GM19397 (cell line): ENCODE results near the gene ETNPPL.
"Not testable (repeated sequence)": the region's sequence is repeated elsewhere in the genome, so short reads cannot be mapped to it uniquely, and the experiment has no call there.

Experiments used
- ATAC-seq: cut with Tn5 transposase; IDR thresholded peaks from one replicate; pipeline ENCODE4 v1.9.1; 2021; ENCODE audit warnings: mild to moderate bottlenecking, moderate library complexity; ENCODE audit not compliant: unreplicated experiment

The ETNPPL gene

DNA sequence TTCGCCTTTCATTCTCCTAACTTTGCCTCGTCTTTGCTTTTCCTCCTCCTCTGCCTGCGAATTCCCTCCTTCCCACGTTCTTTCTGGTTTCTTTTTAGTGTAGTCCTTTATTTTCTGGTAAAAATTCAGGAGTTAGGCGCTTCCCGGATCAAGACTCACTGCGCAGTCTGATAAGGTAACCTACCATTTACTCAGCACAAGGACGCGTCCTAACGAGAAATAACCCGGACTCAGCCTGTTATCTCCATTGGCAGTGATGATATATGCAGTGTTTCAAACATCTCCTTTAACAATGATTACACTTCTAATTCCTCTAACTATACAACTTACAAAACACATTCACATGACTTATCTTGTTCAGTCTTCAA, 357 bp upstream of the ETNPPL start:
- no peak for ATAC-seq

DNA sequence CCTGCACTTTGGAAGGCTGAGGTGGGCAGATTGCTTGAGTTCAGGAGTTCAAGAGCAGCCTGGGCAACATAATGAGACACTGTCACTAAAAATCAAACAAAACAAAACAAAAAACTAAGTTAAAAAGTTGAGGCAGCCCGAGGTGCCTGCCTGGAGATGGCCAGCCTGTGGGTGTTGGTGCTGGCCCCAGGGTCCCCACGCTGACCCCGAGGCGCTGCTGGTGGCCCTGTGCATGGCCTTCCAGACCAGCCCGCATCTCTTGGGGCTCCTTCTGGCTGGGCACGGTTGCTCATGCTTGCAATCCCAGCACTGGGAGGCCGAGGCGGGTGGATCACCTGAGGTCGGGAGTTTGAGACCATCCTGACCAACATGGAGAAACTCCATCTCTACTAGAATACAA, 4.4 kb downstream of the ETNPPL start:
- ATAC-seq = no peak

DNA sequence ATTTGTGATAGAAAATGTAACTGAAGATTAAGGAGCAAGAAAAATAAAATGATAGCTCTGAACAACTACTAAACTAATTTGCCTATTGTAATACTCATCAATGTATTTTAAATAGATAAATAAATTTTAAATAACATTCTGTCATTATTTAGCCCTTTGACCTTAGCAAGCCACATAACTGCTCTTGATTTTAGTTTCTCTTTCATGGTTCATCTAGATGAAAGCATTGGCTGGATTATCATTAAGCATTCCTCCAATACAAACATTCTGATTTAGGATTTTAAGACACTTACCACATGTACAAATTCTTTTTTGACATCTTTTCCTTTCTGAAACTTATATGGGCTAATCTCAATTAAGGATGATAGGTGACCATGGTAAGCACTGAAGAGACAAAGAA, 8.5 kb downstream of the ETNPPL start:
- ATAC-seq = no peak

DNA sequence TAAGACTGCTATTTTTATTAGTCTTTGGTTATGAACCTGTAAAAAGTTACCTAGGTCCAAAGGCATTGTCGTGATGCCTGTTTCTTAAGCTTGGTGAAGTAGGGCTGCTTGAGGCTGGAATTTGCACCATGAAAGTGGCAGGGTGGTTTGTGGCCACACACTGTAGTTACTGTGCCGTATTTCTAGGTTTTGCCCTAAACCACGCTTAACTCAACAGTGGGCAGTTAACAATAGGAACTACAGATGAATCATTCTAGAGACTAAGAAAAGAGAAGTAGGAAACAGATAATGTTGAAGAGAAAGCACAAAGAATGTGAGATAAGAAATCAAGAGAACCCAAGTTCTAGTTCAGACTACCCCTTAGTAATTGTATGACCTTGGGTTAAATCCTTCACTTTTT, 11.5 kb downstream of the ETNPPL start:
- no peak for ATAC-seq

DNA sequence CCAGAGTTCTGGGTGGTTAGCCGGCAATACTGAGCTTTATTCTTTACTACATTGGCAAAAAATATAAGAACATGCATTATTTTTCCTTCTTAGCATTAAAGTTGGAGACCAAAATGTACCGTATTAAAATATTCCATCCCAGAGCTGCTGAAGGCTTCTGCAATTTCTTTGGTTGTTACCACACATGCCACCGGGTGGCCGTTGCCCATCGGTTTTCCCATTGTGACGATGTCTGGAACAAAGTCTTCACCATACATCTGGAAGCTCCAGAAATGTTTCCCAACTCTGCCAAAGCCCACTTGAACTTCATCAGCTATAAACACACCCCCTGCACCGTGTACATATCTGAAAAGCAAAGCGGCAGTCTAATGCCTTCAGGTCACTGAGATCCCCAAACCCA, 13.7 kb downstream of the ETNPPL start:
- ATAC-seq = no peak

DNA sequence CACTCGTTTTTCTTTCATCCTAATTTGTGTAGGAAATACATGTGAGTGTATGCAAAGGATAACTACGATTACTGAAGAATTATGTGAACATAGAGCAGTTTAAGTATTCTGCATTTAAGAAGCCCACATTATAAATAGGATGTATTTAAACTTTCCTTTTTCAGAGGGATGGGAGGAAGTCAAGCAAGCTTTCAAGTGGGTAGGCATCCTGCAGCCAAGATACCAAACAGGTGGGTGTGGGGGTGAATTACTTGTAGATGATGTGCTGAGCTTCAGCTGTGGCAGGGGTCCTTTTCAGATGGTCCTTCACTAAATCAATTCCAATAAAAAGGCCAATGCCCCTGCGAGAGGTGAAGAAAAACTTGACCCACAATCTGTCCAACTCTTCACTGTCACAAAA, 16.3 kb downstream of the ETNPPL start:
- no peak for ATAC-seq

DNA sequence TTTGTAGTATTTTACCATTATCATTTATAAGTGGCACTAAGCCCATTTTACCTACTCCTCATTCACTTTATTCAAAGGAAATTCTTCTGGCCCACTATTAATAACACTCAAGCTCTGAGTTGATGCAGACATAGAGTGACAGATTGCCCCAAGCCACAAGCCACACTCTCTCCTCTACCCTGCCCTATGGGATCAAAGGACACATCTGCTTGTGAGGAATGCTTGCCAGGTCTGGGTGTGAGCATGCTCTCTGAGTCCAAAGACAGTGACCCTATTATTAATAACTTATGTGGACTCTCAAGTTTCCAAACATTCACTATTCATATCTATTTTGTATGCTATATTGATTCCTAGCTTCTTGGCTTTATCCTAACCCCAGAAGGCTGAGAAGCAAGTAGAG, 18.5 kb downstream of the ETNPPL start:
- ATAC-seq = no peak

DNA sequence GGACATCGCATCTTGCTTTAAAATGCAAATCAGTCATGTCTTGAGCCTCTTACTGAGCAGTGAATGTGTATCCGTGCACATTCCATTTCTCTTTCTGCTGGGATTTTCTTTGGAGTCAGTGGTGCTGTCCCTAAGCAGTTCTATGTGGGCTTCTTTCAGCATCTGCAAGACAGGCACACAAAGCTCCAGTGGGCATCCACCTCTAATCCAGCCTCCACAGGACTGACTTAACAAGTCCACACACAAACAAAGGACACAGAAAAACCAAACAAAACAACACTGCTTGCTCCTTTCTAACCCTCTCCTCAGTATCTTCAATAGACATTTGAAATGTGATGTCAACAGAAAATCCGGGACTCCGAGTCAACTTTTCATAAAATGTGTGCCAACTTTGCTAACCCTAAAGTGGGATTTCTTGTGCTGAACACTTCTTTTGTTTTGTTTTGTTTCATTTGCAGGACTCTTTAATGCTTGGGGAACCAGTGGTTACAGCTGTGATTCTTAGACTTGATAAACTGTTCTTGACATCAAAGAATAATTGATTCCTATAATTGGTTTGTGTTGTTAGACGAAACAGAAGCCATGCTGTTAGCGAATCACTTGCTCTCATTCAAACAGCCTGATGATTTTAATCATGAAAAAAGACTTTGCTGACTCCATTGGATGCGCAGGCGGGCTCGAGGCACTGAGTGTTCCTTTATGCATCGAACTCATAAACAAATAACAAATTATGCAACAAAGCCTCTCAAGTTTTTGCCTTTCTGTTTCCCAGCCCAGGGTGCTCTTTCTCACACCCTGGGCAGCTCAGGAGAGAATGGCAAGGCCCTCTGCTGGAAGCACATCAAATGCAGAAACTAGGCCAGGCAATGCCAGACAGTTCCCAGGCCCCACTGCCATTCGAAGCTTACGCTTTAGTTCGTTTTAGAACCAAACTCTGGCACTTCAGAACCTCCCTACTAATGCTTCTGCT, 20.1 kb downstream of the ETNPPL start:
- ATAC-seq = no peak

DNA sequence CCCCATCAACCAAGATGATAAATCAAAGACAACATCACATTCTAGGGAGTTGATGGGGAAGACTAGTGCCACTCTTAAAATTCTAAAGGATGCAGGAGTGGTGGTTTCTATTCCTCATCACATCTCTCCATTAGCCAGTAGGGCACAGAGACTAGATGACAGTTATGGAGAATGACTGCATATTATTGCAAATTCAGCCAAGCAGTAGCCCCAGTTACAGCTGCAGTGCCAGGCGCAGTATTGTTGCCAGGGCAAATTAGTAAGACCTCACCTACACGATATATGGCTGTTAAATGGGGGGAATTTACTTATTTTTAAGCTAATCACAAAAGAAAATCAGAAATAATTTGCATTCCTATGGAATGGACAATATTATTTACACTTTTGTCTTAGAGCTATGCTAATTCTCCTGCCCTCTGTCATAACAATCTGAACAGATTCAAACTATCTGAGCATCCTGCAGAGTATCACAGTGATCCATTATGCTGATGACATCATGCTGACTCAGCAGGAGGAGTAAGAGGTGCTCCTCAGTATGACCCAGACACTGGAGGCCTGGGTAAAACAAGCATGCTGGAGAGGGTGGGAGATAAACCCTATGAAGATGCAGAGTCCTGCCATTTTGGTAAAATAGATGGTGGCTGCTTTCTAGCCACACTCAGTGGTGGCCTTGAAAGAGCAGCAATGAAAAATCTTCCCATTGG, 24.7 kb downstream of the ETNPPL start:
- ATAC-seq = no peak

DNA sequence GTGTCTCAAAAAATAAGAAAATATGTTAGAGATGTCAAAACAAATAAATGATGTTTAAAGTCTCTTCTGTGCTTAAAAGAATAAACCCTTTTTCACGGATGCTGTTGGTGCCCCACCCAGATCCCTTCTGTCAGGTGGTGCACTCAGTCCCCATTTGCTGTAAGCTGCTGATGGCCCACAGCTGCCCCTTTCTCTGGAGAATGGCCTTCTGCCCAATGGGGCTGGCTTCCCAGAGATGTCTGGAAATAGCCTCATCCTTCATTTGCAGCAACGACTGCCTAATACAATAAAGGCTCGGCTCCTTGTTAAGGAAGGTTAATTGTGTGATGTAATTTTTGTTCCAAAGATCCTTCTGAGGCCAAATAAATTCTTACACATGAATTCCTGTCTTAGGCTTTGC, 31.8 kb downstream of the ETNPPL start:
- ATAC-seq = no peak

DNA sequence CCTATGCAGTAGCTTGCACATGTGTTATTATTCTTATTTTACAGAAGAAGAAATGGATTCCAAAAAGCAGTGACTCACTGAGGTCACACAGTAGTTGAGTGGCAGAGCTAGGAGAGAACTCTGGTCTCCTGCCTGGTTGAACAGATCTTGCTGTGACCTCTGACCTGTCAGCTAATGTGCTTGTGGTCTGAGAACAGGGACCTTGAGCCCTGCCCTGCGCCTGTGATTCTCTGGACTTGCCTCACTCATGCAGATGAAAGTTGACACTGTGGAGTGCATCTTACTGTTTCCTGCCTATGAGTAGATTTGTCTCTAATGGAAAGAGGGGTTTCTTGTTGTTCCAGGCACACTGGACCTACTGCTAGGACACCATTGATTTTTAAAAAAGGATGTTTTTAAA, 32.3 kb downstream of the ETNPPL start:
- ATAC-seq = no peak

DNA sequence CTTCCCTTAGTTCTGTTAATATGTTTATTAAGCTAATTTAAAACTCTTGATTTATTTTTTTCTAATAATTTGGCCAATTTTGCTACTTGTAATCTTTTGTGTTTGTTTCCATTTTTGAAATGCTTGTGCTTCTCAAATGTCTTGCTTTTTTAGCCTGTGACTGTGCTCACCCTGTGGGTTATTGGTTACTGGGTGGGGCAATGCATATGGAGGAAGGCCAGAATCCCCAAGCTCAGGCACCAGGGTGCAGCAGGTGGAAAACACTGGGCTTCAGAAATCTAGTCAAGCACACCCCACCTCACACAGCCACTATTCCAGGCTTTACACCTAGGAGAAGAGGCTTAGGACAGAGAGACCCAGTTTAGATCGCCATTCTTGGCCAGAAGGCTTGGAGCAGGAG, 33.1 kb downstream of the ETNPPL start:
- no peak for ATAC-seq

DNA sequence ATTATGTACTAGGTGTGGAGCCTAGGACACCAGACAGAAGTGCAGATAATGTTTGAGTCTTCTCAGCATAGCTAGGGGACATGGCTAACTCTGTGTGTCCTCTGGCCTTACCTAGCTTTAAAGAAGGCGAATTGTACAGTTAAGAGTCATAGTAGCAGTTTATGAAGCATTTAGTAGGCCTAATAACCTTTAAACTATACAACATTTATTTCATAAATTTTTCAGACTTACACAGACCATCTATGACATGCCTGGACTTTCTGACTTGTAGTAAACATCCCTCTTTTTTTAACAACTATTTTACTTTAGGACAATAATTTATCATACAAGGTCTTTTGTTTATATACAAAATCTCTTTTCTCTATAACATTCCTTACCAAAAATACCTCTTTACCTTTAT, 37.4 kb downstream of the ETNPPL start:
- no peak for ATAC-seq

DNA sequence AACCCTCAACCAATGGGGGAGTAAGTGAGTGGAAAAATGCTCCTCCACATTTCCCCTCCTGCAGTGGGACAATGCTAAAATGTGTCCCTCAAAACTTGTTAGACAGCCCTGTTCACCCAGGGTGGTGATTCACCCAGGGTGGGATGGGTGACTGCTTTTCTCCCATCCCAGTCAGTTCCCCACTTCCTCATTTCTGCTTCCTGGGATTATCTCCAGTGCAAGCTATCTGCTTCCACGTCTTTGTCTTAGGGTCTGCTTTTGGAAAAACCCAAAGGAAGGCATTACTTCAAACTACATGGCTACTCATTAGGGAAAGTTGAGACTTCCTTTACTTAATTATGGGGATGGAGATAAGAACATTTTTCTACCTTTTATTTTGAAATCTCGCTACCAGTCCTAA, 45.5 kb downstream of the ETNPPL start:
- no peak for ATAC-seq

DNA sequence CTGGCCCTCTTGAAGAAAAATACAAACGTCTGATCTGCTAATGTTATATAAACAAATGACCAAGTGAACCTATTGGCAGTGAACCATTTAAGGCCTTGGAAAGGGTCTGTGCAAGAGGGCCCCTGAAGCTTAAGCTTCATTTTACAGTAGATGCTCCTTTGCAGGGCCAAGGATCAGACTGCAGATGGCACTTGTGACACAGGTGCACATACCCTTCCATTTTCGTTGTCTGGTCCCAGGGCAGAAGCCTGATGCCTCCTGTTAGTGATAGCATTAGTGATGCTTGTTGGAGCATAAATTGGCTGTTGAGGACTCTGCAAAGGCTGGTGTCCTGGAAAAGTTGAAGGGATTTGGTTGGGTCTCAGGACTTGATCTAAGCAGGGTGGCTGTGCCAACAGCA, 46.5 kb downstream of the ETNPPL start:
- no peak for ATAC-seq

DNA sequence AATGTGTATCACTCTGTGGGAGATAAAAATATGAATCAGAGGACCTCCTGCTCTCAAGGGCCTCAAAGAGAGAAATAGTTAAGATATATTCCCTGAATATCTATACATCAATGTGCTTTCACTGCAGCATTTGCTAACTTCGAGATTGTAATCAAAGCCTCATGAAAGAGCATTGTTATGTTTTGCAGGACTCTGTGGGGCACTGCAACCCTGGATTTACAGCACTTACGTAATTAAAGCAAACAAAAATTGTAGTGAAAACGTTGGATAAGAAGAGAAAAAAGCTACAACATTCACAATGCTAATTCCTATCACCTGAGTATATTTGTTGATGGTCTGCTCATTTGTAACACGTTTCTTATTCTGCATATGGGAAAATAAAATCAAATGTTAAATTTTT, 48.0 kb downstream of the ETNPPL start:
- no peak for ATAC-seq

DNA sequence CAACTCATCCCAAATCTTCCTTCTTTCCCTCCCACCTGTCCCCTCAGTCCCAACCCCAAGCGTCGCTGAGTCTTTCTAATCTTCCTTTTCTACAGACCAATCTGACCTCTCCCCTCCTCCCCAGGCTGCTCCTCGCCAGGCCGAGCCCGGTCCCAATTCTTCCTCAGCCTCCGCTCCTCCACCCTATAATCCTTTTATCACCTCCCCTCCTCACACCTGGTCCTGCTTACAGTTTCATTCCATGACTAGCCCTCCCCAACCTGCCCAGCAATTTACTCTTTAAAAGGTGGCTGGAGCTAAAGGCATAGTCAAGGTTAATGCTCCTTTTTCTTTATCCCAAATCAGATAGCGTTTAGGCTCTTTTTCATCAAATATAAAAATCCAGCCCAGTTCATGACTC, 52.3 kb downstream of the ETNPPL start:
- not testable (repeated sequence) for ATAC-seq

DNA sequence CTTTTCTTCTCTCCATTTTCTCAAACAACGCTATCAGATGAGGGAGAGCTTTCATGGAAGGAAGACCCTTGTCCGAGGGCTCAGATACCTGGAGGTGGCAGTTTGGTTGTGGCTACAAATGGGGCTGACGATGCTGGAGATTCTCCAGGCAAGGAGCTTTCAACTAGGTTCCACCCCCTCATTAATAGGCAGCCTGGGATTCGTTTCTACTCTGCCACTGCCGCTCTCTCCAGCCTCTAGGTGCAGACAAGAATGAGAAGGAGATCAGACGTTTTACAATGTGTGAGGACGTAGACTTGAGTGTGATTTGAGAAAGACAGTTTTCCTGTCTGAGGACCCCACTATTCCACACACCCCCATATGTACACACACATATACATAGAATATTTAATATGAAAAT, 53.1 kb downstream of the ETNPPL start:
- no peak for ATAC-seq

DNA sequence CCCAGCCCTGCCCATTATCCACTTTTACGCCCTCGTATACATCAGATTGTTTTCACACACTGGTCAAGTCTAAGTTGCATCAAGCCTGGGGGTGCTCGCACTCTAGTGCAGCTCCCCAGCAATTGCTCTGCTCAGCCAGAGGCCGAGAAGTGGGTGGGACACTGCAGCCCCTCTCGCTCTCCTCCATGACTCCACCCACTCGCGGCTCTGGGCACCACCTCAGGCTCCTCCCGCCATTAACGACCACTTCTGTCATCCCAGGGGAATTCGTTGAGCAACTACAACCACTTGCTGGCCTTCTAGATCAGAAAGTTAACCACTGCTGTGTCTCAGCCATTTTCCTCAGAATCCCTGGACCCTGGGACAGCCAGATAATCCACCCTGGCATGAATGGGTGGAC, 53.6 kb downstream of the ETNPPL start:
- ATAC-seq = no peak

DNA sequence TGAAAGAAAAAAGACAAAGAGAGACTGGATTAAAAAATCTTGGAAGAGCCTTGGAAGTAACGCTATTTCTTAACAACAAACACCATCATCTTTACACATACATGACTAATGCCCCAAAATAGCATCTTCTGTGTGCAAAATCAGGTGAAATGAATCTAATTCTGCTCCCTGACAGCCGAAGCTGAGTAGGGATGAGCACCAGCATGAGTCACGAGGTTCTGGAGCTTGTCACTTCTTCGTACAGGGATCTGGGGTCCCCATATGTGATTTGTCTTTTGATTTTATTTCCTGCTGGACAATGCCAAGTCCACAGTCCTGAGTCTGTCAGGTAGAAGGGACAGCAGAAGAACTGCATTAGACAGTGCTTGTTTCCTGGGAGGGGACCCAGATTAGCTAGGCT, 56.6 kb downstream of the ETNPPL start:
- no peak for ATAC-seq

DNA sequence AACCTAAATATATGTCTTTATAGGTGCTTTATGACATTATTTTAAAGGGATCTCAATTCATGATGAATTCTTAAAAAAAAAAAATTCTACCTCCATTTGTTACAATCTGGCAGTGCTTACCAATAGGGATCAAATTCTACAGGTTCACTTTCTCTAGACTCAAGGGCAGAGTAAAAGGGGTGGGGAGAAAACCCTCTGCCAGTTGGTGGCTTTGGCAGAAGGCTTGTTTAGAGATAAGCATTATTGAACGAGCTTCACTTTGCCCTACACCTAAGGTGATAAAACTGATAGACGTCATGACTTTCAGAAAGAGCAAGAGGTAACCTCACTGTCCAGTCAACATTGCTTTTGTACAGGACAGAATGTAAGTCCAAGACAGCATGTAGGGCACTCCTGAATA, 58.9 kb downstream of the ETNPPL start:
- ATAC-seq = no peak

DNA sequence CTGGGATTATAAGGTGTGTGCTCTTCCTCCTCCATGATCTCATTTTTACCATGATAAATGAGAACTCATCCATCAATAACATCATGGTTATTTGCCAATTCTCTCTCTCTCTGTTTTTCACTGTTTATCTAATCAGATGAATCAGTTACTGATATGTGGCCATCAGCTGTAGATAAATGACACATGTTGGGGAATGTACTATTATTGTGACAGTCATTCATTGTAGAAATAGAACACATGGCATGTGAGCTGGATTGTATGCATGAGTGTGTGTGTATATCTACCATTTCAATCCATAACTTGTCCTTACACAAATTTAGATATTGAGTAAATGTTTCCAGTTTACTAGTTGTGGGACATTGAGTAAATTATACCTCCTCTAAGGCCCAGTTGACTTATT, 59.5 kb downstream of the ETNPPL start:
- no peak for ATAC-seq
